NCI-H1930 (cell line): ENCODE data around the gene SPANXN5.
A peak's percentile ranks its signal among the peaks of the same experiment; 100 is the strongest.
"Not testable (repeated sequence)": the region's sequence is repeated elsewhere in the genome, so short reads cannot be mapped to it uniquely, and the experiment has no call there.

Experiments
- DNase-seq, 2 experiments: peaks; one replicate each; lab custom pipeline; 2025; lab: John Stamatoyannopoulos, UW

Gene SPANXN5, protein sequence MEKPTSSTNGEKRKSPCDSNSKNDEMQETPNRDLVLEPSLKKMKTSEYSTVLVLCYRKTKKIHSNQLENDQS

DNA sequence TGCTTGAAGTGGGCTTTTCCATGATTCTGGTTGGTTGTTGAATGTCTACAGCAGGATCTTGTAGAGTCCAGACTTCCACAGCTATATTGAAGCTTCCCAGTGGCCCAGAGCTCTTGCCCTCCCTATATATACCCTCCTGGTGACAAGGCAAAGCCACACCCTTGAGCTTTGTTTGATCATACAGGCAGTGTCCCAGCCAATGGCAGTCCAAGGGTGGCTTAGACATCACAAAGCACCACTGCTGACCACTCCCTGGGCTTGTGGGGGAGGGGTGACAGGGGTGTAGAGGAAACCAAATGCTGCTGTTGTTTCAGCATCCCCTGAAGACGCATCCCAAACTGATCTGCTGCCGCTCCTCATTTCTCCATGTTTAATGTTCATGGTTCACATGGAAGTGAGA is at the start of gene SPANXN5:
Gene SPANXN5 (minus strand): TSS at position 101 of the 400 bp plus-strand sequence. CDS start 79 bp downstream, at position 22.
- not testable (repeated sequence) for DNase-seq

DNA sequence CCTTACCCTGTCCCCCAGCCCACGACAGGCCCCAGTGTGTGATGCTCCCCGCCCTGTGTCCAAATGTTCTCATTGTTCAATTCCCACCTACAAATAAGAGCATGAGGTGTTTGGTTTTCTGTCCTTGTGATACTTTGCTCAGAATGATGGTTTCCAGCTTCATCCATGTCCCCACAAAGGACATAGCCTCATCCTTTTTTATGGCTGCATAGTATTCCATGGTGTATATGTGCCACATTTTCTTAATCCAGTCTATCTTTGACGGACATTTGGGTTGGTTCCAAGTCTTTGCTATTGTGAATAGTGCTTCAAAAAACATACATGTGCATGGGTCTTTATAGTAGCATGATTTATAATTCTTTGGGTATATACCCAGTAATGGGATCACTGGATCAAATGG is 46.4 kb upstream of the SPANXN5 start:
- not testable (repeated sequence) for DNase-seq

DNA sequence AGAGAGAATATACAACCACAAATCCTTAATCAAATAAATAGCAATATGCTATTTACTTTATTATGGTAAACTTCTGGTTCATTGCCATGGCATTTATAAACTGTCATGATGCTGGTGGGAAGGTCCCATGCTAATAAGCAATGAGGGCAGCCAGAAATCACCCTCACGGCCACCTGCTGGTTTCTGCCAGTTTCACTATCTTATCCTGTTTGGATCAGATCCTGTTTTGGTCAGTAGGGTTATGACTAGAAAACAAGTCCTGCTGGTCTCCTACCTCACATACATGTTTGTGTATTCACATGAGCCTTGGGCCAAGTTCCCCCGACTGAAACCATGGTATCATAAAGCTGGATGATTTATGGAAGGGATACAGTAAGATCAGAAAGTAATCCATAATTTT is 41.9 kb upstream of the SPANXN5 start:
- no peak for DNase-seq

DNA sequence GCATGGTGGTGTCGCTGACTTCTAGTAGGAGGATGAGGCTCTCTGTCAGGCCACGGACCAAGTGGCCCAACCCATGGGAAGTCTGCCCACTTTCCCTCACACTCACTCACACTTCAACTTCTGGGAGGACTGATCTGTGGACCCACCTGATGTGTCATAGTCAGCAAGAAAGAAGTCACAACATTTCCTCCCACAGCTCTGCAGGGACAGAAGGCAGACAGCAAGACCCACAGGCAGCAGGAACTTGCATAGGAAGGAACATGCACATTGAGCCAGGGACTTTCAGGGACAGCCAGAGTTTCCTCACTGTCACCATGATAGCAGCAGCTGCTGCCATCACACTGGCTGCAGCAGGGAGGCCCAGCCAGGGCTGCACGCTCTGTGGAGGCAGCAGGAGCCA is 33.3 kb upstream of the SPANXN5 start:
- DNase-seq = no peak

DNA sequence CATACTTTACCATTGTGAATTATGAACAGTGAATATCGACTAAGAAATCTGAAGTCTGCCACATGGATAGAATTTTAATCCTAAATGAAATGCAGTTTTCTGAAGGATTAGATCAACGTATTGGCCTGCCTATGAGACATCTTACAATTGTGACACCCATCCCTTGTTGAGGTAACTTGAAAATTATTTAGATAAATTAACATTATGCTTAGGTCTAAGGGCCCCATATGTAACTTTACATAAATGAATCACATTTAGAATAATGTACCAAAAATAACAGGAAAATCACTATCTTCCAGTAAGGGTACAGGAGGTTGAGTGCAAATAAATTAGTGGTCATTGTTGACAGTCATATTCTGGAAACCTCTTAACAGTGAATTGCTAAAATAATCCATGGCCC is 27.4 kb upstream of the SPANXN5 start:
- no peak for DNase-seq

DNA sequence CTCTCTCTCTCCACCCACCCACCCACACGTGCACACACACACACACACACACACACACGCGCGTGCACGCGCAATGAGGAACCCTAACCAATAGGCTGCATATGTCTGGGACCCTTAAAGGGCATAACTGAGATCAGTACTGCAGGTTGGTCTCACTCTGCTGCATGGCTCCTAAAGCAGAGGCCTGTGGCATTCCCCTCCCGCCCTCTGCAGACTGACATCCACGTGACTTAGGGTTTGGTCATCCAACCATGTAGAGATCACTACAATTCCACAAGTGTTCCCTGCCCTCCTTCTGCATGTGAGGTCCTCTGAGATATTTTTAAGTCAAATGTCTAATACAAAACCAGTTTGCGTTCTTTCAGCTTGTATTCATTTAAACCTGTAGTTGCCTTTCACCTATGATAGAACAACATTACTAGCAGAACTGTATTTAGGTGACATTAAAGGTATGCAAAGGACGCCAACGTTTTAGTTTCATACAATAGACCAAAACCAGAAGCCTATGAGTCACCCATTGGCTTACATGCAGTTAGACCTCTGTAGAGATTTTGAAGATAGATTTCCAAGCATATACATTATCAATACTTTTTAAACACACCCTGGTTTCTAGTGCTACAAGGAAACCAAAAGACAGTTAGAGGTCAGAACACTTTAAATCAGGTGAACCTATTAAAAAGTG is 24.0 kb upstream of the SPANXN5 start:
- DNase-seq = no peak

DNA sequence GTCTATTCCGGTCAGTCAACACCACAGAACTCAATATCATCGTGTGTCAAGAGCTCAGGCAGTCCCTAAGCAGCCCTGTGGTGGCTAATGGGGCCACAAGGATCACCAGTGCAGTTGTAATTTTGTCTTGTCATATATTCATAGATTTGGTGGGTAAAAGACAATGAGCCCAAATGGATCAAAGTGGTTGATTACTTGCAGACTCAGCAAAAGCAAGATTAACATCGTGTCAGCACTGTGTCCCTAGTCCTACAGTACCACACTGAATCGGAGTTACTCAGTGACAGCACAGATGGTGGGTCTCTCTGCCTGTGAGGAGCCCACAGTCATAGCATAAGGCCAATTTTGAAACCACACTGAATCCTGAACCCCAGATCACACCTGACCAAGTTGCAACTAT is 22.6 kb upstream of the SPANXN5 start:
- no peak for DNase-seq

DNA sequence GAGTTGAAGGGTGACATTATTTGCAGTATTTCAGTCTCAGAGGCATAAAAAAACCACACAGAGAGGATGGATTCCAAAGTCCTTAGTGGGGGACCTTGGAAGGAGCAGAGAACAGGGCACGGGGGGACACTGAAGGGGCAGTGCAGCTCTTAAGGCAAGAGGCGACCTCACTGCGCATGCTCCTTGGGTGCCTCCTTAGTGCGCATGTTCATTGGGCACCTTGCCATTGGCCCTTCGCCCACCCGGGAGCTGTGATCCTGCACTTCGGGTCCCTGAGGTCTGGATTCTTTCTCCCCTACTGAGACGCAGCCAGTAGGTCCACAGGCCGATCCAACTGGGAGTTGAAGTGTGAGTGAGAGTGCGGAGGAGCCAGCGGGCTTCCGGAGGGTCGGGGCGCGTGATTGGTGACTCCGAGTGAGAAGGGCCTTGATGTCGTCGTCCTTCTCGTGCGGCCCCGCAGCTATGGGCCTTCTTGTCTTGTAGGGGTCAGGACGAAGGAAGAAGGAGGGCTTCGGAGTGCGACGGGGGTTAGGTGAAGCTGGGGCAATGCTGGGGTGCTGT is 13.9 kb upstream of the SPANXN5 start, which contains the start of gene XAGE5:
Gene XAGE5 (plus strand): TSS at position 223 of the 561 bp plus-strand sequence. CDS start 1,280 bp downstream, outside the sequence.
- DNase-seq = peak; percentile 44 to 63

DNA sequence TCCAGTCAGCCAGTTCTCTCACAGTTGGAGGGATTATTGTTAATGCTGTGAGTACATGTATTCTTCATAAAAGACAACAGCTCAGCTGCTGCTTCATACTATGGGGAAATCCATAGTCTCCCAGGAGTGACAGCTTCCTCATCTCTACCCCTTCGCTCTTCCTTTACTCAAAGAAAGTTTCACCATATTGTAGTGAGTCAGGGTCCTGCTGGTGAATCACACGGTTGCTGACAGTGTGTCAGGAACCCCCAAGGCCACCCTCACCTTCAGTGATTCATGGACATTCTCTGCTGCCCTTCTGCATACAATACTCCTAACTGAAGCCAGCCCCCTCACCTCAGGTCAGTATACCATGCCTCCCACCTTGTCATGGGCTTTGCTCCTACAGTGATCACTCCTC is 7.6 kb upstream of the SPANXN5 start:
- DNase-seq = not testable (repeated sequence)

DNA sequence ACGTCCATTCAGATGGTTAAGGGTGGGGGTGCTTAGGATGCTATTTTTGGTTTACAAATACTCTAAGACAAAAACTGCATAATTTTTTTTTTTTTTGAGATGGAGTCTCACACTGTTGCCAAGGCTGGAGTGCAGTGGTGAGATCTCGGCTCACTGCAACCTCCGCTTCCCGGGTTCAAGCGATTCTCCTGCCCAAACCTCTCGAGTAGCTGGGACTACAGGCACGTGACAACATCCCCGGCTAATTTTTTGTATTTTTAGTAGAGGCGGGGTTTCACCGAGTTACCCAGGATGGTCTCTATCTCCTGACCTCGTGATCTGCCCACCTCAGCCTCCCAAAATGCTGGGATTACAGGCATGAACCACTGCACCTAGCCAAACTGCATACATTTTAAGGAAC is 23.7 kb downstream of the SPANXN5 start:
- DNase-seq = not testable (repeated sequence)

DNA sequence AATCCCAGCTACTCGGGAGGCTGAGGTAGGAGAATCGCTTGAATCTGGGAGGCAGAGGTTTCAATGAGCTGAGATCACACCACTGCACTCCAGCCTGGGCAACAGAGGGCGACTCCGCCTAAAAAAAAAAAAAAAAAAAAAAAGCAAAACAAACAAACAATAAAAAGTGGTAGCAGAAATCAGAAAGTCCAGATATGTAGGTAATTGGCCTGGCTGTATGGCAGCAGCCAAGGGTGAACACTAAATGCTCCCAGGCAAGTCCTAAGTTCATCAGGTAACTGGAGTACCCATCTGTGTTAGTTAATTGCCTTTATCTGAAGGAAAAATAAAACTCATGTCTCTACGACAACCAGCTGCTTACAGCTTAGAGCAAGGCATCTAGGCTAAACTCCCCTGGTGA is 31.2 kb downstream of the SPANXN5 start:
- DNase-seq = not testable (repeated sequence)

DNA sequence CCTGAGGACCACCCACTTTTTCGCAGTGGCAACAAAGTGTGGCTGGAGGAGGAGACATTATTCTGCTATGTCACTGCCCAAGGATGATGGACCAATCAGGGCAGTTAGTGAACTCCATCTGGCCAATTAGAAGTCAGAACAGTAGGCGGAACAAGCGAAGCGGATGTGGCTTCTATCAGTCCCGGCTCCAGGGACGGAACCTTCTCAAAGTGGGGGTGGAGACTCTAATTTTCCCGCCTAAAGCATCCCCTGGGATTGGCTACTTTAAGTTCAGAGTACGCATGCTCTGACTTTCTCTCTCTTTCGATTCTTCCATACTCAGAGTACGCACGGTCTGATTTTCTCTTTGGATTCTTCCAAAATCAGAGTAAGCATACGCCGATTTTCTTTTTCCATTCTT is 46.3 kb downstream of the SPANXN5 start, which contains the start of gene SSX2B:
Gene SSX2B (plus strand): TSS at position 301 of the 400 bp plus-strand sequence. CDS start 1,429 bp downstream, outside the sequence.
- DNase-seq = not testable (repeated sequence)
